ENCODE results near the gene CLINT1.

The CLINT1 gene

DNA sequence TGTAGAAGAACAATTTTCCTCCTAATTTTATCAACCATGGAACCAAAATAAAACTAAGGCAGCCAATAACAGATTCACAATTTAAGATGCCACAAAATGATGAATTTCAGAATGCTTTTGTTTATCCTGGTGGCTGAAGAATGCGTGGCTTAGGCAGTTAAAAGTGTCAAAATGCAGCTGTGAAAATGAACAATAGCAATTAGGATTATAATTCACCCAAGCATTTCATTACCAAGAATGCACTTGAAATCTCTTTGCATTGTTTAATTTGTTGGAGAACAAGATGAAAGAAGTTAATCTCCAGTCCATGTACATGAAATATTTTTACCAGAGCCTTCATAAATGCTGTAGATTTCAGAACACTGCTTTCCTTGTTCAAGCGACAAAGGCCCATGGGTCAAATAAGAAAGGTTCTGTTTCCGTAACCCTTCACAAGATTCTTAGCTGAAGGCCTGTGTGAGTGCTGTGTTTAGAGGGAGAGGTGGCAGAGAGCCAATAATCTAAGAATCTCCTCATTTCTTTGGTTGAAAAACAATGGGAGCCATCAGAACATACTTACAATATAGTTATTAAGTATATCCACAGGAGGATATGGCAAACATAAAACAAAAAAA is 39.3 kb downstream of the CLINT1 start:
- no peak for DNase-seq

DNA sequence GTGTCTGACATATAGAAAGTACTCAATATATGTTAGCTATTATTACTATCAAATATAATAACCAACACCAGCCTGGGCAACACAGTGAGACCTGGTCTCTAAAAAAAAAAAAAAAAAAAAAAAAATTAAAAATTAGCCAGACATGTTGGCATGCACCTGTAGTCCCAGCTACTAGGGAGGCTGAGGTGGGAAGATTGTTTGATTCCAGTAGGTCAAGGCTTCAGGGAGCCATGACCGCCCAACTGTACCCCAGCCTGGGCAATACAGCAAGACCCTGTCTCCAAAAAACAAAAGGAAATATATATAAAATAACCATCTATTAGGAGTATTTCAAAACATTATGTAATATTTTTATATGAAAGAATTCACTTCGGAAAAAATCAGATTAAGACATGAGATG is 40.6 kb downstream of the CLINT1 start:
- DNase-seq = no peak

DNA sequence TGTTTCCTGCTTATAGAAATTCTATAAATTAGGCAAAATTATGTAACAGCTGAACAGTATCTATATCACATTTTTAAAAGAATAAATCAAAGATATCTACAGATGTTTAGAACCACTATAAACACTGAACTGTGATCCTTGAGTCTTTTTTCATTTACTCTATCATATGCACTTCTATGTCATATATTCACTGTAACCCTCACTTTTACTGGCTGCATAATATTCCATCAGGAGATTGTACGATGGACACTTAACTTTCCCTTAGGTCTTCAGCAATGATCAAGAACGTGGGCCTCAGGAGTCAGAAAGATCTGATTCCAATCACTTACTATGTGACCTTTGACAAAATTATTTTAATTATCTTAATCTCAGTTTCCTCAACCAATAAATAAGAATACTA is 41.0 kb downstream of the CLINT1 start:
- DNase-seq = no peak

DNA sequence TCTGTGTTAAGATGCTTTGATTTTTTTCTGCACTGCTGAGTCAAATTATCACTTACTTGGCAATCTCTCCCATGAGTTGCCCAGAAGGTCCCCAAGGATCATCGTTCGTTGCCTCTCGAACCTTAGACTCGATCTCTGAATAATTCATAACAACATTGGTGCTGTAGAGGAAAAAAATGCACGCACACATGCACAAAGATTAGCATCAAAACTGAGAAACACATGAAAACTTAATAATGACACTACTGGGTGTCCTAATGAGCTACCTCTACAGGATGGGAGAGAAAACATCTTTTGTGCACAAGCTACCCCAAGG is 41.6 kb downstream of the CLINT1 start:
- no peak for DNase-seq

DNA sequence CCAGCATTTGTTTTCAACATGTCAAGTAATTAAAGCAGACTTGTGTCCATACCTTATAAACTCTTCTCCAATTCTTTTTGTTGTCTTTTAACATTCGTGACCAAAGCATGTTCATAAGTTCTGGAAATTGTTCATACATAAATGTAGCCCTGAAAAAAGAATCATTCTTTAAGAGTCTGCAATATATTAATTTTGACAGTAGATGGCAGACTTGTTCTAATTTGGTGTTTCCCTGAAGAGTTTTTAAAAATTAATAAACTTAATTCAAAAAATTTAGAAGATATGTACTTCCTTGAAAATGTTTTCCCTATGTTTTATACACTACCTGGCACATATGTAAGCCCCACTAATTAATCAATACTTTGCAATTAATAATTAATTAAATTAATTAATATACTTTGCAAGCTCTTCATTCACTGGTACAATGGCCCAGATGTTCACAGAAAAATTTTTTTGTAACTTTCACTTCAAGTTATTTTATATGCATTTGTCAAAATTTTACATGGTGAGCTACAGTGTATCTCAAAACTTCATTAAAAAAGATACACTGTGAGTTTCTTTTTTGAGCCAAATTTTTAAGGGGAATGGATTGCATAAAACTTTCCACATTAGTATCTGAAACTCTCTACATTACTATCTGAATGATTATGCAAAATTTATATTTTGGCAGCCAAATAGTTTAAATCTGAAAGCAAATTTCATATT is 42.1 kb downstream of the CLINT1 start:
- DNase-seq = peak; percentile 35

DNA sequence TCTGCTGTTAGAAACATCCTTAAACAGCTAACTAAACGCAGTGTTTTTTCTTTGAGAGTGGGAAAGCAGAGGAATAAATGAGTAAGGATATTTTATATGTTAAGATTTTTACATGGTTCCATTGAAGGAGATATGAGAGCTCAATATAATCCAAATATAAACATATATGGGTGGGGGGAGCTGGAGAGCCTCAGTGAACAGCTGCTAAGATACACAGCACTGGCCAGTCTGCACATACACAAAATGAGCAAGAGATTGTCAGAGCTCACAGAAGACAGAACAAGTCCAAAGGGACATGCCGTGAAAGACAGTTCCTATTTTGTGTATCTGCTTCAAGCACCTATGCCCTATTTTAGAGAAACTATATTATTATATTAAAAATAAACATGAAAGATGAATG is 46.9 kb downstream of the CLINT1 start:
- no peak for DNase-seq

DNA sequence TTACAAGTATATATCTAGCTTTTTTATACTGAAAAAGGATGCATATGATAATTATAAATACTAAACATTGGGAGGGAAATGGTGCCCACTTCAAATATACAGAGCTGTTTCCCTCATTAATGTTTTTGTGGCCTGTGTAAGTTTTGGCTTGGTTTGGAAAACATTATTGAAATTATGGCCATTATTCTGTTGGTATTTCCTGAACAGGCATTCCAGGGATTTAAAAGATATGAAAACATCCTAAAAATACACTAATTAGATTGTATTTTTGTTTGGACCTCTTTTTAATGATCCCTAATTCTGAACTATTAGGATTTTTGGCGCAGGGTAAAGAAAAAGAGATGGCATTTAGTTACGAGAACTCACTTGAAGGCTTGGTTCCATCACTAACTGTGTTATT is 50.9 kb downstream of the CLINT1 start:
- DNase-seq = no peak

DNA sequence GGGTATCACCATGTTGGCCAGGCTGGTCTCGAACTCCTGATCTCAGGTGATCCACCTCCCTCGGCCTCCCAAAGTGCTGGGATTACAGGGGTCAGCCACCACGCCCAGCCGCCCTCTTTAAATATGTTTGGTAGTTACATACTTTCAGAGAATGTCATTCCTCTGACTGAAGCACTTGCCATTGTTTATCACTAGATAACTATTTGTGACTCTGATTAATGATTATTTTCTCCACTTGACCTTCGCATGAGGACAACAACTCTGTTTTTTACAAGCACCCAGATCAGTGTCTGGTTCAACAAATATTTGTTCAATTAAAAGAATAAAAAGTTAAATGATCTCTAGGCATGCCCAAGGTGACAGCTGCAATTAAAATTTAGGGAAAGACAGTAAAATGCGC is 56.2 kb downstream of the CLINT1 start:
- DNase-seq = no peak

DNA sequence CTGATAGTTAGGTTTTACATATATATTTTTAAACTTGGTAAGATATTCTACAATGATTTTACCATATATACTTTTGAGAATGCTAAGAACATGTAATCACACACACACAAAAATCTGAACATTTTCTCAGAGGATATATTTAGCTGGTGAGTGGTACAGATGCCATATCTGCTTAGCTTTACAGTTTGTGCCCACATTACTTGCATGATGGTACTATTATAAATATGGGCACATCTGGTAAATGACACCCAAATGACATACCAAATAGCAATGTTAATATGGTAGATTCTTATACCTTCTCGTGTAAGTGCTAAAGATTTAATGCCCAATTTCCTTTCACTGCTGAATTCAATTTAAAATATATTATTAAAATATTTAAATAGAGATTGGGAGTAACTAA is 58.8 kb downstream of the CLINT1 start:
- no peak for DNase-seq

DNA sequence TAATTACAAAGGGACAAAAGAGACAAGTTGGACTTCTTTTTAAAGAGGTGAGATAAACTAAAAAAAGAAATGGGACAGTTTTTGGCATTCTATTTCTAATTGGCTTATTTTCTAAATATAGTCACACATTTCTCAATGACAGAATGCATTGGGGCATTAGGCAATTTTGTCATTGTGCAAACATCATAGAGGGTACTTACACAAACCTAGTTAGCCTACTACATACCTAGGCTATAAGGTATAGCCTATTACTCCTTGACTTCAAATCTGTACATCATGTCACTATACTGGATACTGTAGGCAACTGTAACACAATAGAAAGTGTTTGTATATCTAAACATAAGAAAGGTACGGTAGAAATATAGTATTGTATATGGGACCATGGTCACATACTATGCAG is 59.4 kb downstream of the CLINT1 start:
- DNase-seq = no peak

DNA sequence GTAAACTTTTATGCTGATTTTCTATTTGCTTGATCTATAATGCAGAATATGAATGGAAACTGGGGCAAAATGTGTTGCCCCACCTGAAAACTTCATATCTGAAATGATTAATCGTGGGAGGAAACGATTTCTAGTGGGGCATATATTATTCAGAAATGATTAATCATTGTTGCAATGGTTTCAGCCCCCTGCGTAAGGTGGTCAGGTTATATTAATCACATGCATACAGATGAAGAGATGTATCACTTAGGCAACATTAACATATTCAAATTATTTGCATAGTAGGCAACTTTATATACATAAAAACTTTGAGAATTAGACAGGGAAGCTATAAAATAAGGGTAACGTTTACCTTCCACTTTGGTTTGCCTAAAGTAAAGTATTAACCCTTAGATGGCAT is 65.6 kb downstream of the CLINT1 start:
- DNase-seq = no peak

DNA sequence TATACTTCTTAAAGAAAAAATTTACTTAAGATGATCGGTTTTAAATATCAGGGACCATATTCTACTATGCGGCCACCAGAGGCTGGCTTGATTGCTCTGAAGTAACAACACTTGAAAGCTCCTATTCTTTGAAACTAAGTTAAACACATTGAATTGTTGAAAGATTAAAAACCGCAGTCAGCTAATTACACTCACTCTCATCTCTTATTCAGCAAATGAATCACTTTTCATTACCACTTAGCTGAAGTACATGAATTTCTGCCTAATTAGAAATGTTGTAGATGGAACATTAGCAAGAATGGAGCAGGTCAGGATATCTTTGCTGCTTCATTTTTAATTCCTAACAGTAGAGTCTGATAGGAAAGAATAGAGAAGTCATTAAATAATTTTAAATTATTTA is 73.1 kb downstream of the CLINT1 start:
- DNase-seq = no peak

DNA sequence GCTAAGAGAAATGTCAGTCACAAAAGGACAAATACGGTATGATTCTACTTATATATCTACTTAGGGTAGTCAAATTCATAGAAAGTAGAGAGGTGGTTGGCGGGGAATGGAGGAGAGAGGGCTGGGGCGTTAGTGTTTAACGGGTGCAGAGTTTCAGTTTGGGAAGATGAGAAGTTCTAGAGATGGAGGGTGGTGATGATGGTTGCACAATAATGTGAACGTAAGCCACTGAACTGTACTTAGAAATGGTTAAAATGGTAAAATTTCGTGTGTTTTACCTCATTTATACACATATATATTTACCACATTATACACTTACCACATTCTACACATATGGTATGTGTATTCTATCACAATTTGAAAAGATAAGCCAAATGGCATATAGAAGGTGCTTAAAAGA is 79.7 kb downstream of the CLINT1 start:
- DNase-seq = no peak

DNA sequence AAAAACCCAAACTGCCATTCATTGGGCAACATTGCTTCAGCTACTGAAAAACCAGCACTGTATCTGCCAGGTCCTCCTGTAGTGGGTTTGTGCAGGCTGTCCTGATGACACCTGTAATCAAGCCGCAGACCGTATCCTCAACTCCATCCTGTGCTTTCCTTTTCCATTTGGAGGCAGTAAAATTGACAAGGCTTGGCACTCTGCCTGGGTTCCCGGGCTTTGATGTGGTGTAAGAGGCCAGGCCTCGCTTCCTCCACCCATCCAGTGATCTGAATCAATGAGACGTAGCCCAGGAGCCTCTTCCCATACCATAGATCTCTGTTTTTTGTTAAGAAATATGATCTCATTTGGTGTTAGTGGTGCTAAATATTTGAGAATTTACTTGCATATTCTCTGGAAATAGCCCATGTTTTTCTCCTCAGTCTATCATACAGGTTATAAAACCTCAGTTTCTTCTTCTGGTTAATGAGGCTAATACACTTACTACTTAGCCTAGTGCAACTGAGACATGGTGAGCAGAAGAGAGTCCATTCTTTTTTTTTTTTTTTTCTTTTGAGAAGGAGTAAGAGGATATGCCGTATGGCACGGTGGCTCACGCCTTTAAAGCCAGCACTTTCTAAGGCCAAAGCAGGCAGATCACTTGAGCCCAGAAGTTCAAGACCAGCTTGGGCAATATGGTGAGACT is 80.7 kb downstream of the CLINT1 start:
- DNase-seq = no peak

DNA sequence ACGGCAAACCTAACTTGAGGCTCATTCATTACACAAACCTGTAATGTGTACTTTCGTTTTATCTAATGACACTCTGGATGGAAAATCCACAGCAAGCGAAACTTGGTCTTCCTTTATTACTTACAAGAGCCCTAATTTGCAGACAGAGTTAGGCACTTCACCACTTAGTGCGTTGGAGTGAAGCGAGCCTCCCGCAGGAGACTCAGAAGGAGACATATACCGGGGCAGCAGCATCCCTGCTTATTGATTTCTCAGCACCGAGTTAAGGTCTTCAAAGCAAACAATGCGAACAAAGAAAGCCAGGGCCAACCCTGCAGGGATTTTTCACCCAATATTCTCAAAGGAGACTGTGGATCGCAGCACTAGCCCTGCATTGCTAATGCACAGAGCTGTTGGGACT is 86.8 kb downstream of the CLINT1 start:
- no peak for DNase-seq

DNA sequence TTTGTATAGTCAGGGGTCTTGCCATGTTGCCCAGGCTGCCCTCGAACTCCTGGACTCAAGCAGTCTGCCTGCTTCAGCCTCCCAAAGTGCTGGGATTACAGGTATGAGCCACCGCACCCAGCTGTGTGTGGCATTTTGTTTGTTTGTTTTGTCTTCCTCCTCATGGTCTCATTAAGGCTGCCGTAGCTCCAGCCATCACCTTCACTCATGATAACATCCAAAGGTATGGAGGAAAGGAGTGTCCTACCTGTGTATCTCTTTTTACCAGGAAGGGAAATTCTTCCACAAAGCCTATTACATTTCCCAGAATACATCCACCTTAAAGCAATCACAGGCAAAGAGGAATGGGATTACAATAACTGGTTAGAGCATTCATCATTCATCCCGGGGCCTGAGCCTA is 88.3 kb downstream of the CLINT1 start:
- no peak for DNase-seq

DNA sequence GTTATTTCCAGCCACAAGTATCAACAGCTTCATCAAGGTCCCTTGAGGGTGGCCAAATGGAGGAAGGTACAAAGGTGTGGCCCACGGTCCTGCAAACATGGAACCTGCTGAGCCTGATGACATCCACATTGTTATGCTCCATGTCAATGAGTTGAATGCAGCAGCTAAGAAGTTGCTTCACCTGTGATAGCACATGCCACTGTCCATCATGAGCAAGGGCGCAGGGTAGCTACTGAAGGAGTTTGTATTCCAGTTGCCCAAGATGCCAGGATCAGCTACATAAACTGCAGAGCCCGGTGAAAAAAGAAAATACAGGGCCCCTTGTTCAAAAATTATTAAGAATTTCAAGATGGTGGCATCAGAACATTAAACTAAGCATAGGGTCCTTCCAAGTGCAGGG is 91.3 kb downstream of the CLINT1 start:
- no peak for DNase-seq

DNA sequence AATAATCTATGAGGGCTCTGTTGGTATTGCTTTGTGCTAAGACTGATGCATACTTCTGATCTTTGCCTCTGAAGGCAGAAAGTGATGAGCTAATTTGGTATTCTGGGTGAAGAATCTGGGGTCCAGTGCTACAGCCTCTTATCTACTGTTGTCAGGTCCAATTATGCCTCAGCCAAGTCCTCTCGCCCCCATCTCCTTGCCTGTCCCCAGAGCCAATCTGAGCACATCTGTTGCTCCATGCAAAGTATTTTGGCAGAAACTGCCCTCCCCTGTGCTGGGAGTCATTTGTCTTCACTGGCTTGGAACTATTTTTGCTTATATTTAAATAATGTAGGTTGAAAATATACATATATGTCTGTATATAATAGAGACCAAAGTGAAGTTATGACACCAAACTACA is 92.0 kb downstream of the CLINT1 start:
- DNase-seq = no peak

DNA sequence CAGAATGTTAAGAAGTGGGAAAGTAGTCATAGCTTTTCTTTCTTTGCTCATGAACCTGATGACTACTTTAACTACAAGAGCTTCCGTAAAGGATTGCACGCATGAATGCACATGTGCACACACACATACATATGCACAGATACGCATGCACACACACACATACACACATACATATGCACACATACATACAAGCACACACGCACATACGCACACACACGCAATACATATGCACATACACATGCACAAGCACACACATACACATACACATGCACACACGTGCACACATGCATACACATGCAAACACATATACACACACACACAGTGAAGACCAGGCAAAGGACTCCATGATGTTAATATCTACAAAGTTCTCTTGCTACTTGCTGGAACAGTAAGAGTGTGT is 92.5 kb downstream of the CLINT1 start:
- no peak for DNase-seq

DNA sequence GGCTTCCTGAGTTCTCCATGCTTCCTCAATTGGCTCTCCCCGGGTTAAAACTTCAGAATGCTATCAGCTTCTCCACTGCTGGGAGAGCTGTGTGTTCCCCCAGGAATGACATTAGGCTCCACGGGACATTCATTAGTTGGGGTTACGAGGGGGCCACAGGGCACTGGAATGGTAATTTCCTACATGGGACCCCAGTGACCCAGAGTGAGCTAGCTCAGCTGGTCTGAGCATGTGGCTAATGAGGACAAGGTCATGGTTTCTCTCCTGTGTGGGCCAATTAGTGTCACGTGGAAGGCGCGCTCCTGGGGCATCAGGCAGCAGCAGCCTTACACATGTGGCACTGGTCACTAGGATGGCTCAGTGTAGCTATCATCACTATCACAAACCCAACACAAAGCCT is 94.4 kb downstream of the CLINT1 start:
- DNase-seq = no peak

DNA sequence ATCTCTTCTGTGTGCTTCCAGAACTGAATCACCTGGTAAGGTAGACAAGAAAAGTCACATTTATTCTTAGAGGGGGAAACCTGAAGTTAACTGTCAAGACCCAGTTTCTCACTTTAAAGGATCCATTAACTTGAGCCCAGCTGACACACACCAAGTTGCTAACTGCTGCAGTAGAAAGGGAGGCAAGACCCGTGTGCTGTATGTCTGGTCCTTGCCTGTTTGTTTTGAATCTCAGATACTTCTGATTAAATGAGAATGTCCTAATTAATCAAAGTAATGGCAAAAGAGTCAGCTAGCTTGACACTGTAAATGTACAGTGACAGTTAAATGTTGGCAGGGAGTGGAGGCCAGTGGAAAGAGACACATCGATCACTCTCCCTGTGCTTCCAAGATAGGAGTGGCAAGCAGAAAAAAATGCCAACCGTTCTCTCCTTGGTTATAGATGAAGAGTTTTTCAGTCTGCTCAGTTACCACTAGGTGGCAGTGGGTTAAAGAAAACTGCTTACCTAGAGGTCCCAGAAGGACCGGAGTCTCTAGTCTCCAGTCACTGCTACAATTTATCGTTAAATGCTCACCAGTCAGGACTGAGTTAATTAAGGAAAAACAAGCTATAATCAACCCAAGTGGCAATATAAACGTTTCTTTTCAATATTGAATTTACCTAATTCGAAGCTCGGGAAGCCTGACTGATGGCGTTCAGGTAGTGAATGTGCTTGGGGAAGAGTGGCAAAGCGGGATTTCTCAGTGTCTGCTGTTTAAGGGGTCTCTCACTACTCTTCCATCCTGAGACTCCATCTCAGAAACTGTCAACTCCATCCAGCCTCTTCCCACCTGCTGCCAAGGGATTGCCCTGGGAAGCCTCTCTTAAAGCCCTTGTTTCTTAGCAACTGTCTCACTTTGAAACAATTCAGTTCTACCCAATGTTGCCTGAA is 97.0 kb downstream of the CLINT1 start:
- peak; percentile 67 for DNase-seq

DNA sequence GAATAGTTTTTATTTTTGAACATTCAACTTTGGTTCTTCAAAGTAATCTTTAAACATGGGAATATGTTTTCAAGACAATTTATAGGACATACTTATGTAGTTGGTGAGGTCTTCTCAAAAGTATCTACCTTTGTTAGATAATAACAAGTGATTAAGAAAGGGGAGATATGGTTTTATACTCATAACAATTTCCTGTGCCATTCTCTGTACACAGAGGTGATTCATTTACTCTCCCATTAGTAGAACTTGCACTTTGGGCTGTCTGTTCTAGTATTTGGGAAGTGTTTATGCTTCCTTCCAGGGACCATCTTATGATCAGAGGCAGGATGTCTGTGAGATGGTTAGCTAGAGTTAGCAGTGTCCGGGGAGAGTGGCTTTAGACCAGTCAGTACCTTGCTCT is 100.2 kb downstream of the CLINT1 start:
- no peak for DNase-seq

DNA sequence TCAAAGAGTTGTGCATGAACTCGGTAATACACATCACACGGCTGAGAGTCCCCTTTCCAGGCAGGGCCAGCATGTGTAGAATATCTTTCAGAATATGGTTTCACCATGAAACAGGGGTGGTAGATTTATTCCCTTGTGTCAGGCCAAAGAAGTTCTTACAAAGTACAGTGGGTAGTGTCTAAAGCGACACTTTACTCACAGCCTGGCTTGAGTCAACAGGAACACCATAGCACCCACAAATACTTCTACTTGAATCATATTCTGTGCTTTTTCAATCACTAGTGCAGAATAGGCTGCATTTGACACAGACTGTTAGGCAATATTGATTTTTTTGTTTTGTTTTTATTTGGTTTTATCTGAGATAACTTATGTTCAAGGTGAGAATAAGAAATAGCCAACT is 102.8 kb downstream of the CLINT1 start:
- DNase-seq = no peak

DNA sequence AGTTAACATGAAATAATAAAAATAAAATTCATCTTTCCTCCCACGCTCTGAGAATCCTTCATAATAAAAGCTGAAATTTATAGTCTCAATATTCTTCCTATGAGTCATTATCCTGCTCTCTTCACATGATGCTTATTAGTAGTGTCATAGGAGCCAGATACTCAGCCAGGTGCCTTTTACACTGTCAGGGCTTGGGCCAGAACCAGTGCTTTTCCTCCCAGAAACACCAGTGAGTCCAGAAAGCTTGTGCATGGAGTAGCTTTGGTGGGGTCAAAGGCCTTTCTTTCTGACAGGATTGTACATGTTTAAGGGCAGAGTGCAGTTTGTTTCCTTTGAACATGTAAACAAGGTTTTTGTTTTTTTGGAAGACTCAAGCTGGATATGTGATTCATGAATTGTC is 108.6 kb downstream of the CLINT1 start:
- DNase-seq = no peak

Data from suppressor macrophage treated with lipopolysaccharide for 4 hours (primary cell).